HG03097 (cell line): ENCODE results near the gene KCNJ13.

ENCODE experiments used
- ATAC-seq: cut with Tn5 transposase; IDR thresholded peaks from one replicate; pipeline ENCODE4 v1.9.1; 2021; ENCODE audit not compliant: unreplicated experiment, low FRiP score

Gene KCNJ13

GRCh38 chr2:232776435-232776834 lies at the start of gene KCNJ13:
Gene KCNJ13, minus strand, starts transcription at chr2:232776565. Its CDS starts 5,203 bp downstream, at chr2:232771362.
- ATAC-seq = no peak

DNA sequence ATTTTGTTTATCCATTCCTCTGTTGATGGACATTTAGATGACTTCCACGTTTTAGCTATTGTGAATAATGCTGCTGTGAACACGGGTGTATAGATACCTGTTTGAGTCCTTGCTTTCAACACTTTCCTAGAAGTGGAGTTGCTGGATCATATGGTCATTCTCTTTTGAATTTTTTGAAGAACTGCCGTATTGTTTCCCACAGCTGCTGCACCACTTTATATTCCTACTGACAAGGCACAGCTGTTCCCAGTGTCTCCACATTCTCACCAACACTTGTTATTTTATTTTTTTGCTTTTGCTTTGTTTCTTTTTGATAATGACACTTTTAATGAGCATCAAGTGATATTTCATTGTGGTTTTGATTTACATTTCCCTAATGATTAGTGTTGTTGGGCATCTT lies 41.4 kb upstream of the KCNJ13 start:
- ATAC-seq = no peak

- no peak for ATAC-seq
Observed at GRCh38 chr2:232816657-232817056, 40.3 kb upstream of the KCNJ13 start.

GRCh38 chr2:232815569-232815968 lies 39.2 kb upstream of the KCNJ13 start:
- ATAC-seq = no peak

DNA sequence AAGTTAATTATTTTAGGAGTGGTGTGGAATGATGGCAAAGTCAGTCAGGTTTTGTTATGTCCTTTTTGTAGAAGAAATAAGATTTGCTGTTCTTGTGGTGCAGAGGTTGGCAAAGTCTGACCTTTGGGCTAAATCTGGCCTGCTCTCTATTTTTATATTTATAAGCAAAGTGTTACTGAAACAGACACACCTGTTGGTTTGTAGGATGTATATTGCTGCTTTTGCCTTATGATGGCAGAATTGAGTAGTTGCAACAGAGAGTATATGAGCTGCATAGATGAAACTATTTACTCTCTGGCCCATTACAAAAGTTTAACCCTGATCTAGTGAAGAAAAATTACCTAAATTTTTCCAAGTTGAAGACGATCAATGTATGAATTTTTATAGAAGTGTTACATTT lies 34.1 kb upstream of the KCNJ13 start:
- ATAC-seq = no peak

DNA sequence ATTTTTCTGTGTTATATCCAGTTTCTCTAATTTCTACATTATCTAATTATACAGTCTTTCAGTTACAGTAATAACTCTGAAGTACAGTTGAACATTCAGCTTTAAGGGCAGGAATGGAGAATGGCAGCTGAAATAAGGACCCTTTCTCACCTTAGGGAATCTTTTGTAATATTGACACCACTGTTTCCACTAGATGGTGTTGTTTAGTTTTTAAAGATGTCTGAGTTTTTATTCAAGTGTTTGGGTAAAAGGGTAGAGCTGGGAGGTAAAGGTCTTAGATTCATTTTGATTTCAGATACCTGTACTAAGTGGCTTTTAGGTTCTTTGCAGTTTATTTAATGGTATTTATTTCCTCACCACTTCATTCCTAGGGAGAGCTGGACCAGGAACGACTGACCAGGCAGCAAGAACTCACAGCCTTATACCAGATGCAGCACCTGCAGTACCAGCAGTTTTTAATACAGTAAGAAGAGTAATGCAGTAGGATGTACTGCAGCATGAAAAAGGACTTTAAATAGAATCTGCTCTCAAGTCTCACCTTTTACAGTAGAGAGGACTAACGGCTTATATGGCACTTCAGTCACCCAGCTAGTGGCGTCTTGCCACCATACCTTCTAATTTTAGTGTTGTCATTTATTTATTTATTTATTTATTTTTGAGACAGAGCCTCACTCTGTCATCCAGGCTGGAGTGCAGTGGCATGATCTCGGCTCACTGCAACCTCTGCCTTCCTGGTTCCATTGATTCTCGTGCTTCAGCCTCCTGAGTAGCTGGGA lies 33.2 kb upstream of the KCNJ13 start:
- ATAC-seq = no peak

DNA sequence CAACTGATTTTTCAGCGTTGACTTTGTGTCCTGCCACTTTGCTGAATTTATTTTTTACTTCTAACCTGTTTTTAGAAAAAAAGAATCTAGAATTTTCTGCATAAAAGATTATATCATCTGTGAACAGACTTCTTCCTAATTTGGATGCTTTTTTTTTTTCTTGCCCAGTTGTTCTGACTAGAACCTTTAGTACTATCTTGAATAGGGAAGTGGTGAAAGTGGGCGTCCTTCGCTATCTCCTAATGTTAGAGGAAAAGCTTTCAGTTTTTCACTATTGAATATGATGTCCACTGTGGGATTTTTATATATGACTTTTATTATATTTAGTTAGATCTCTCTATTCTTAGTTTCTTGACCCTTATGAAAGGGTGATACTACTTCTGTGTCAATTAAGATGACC lies 25.7 kb upstream of the KCNJ13 start:
- no peak for ATAC-seq

- ATAC-seq = no peak
Observed at GRCh38 chr2:232800166-232800565, 23.8 kb upstream of the KCNJ13 start.

DNA sequence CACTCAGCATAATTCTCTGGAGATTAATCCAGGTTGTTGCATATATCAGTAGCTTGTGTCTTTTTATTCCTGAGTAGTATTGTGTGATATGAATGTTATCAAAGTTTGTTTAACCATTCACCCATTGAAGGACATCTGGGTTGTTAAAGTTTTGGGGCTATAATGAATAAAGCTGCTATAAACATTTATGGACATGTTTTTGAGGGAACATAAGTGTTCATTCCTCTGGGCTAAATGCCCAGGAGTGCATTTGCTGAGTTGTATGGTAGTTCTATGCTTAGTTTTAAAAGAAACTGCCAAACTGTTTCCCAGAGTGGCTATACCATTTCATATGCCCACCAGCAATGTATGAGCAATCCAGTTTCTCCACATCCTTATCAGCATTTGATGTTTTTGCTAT lies 21.8 kb upstream of the KCNJ13 start:
- ATAC-seq = no peak

DNA sequence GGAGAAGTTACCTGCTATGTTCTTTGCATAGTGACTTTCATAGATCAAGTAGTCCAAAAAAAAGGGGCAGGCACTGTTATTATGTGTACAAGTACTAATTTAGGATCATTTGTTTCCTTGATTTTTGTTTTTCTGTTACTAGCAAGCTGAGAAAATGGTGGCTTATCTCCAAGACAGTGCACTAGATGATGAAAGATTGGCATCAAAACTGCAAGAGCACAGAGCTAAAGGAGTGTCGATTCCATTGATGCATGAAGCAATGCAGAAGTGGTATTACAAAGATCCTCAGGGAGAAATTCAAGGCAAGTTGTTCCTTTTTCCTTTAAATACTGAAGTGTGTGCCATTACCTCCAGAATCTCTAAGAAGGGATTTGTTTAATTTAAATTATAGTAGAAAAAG lies 19.6 kb upstream of the KCNJ13 start:
- ATAC-seq = no peak

DNA sequence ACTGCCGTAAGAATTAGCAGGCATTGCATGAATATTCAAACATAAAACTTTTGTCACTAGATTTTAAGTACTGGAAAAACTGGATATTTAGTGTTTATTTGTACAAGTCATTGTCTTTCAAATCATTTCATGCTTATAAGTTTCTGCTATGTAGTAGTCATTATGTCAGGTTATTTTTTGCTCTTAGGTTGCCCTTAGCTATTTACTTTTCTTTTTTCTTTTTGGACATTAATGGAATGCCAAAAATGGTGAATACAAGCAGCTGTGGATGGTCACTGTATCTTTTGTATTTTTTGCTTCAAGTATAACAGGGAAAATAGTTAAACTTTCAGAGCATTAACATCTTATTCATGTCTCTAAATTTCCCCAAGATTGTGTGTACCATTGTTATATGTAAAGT lies 18.6 kb upstream of the KCNJ13 start:
- ATAC-seq = no peak

DNA sequence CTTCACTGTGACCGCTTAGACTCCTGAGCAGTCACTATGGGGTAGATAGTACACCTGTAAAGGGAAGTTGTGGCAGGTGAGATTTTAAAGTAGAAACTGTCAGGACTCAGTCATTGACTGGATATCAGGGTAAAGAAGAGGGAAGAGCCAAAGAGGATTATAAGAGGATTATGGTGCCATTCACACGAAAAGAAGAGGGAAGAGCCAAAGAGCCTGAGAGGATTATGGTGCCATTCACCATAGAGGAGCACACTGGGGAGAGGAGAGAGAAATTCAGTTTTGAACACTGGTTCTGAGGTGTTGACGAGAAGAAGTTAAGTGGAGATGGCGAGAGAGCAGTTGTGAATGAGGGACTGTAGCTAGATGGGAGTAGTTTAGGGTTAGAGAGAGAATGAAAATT lies 16.9 kb upstream of the KCNJ13 start:
- ATAC-seq = no peak

DNA sequence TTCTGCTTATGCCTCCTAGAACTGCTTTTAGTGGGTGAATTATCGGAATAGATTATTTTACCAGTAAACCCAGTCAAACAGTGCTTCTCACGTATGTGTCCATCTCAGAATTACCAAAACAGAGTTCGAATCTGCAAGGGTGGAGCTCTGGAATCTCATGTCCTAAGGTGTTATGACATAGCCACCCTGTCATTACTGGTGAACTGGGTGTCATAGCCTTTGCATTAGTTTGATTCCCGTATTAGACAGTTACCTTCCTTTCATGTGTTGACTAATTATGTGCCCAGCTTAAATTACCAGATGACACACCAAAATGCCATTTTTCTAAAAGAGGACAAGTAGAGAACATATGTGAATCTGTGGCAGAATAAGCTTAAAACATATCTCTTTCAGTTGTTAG lies 15.2 kb upstream of the KCNJ13 start:
- ATAC-seq = no peak

DNA sequence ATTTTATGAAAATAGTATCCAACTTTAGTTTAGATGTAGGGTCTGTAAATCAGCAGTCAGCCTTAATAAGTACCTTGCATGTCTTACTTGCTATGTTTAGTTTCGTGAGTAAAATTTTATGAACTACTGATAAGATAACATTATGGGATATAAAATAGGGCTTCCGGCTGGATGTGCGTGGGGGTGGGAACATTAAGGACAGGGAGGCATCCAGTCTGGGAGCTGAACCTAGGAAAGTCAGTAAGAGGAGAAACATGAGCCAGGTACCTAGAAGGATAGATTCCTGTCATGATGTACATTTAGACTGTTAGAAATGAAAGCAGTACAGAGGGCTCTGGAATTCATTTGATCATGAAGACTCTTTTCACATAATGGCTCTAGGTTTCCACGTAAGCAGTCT lies 12.7 kb upstream of the KCNJ13 start:
- ATAC-seq = no peak

- no peak for ATAC-seq
Observed at GRCh38 chr2:232787806-232788205, 11.4 kb upstream of the KCNJ13 start.

DNA sequence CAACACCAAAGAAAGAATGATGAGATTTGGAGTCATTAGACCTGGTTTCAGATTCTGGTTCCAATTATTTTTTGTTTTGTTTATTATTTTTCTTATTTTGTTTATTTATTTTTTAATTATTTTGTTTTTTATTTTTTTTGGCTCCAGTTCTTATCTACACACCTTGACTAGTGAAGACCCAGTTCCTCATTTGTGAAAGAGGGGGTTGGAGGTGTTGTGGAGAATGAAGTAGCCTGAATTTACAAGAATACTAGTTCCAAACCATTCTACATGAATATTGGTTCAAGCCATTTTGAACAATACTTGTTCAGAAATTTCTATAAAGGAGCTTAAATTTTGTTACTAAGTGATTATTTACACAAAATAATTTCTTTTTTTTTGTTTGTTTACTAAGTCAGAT lies 6.9 kb upstream of the KCNJ13 start:
- no peak for ATAC-seq

- peak; percentile 79 for ATAC-seq
Observed at GRCh38 chr2:232781765-232782164, 5.4 kb upstream of the KCNJ13 start.

GRCh38 chr2:232779934-232780333 lies 3.6 kb upstream of the KCNJ13 start:
- no peak for ATAC-seq

DNA sequence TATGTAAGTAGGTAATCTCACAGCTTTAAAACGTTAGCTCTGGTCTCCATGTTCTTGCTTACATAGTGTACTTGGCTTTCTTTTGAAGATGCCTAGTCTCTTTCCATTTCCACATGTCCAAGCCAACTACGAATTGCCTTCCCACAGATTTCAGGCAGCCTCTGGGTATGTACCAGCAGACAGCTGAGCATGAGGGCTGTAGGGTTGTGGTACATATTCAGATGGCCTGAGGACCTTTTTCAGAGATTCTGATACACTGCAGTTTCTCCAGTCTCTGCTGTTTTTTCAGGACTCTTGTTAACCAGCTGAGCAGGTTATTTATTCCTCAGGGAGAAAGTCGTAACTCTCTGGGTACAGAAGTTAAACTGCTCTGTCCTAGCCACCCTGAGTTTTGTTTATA lies 3.1 kb upstream of the KCNJ13 start:
- ATAC-seq = no peak

- ATAC-seq = no peak
Observed at GRCh38 chr2:232777276-232777675, 911 bp upstream of the KCNJ13 start.

DNA sequence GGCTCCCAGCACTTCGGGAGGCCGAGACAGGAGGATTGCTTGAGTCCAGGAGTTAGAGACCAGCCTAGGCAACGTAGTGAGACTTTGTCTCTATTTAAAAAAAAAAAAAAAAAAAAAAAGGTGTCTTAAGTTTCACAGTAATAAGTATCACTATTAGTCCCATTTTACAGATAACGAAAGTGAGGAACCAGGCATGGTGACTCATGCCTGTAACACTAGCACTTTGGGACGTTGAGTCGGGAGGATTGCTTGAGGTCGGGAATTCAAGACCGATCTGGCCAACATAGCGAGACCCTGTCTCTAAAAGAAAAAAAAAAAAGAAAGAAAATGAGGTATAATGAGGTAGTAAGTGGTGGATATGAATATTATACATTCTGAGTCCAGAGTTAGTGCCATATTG lies 2.5 kb downstream of the KCNJ13 start:
- no peak for ATAC-seq

GRCh38 chr2:232772531-232772930 lies 3.8 kb downstream of the KCNJ13 start:
- ATAC-seq = peak; percentile 83

- ATAC-seq = no peak
Observed at GRCh38 chr2:232771870-232772269, 4.5 kb downstream of the KCNJ13 start.
